Endodermal cell (in vitro differentiated cells): ENCODE measurements around the gene ERBB4. TPM values are rescaled to one million over a fixed set of nuclear protein-coding genes. Genes with fewer than 3 reads are reported as not detected.

ENCODE experiments used
- DNase-seq: peaks from one replicate; pipeline ENCODE4 v3.0.0-alpha.2; 2017
- H3K27ac ChIP-seq: 2 replicates; pipeline ENCODE4 v1.5.1; 2013; ENCODE audit warnings: mild to moderate bottlenecking, low read depth, low read length, moderate library complexity
- H3K27me3 ChIP-seq: 2 replicates; pipeline ENCODE4 v1.6.1; 2013; ENCODE audit warnings: mild to moderate bottlenecking, low read length, moderate library complexity; ENCODE audit not compliant: insufficient read depth, control insufficient read depth, poor library complexity, severe bottlenecking
- H3K36me3 ChIP-seq: 2 replicates; pipeline ENCODE4 v1.7.0; 2013; ENCODE audit warnings: mild to moderate bottlenecking, low read length, moderate library complexity; ENCODE audit not compliant: control insufficient read depth, insufficient read depth
- H3K4me1 ChIP-seq: one replicate; pipeline ENCODE4 v1.7.0; 2013; ENCODE audit warnings: low read length; ENCODE audit not compliant: control insufficient read depth, insufficient read depth
- H3K4me3 ChIP-seq: 2 replicates; pipeline ENCODE4 v1.5.1; 2013; ENCODE audit warnings: mild to moderate bottlenecking, low read length, moderate library complexity
- H3K9ac ChIP-seq: 2 replicates; pipeline ENCODE4 v1.6.1; 2013; ENCODE audit warnings: mild to moderate bottlenecking, low read length, moderate library complexity; ENCODE audit not compliant: poor library complexity, severe bottlenecking; ENCODE audit errors: extremely low read depth
- H3K9me3 ChIP-seq: 2 replicates; pipeline ENCODE4 v1.6.1; 2013; ENCODE audit warnings: mild to moderate bottlenecking, low read length, moderate library complexity; ENCODE audit not compliant: control insufficient read depth
- H3K27ac Mint-ChIP-seq: 2 replicates; pipeline ENCODE4 v1.8.0; 2020; ENCODE audit warnings: mixed read lengths
- H3K27me3 Mint-ChIP-seq: 2 replicates; pipeline ENCODE4 v1.8.0; 2021; ENCODE audit warnings: mild to moderate bottlenecking, mixed read lengths; ENCODE audit not compliant: insufficient read depth
- H3K36me3 Mint-ChIP-seq: 2 replicates; pipeline ENCODE4 v1.8.0; 2020; ENCODE audit warnings: low read depth, mixed read lengths
- H3K4me1 Mint-ChIP-seq: 2 replicates; pipeline ENCODE4 v1.8.0; 2020; ENCODE audit warnings: mixed read lengths
- H3K4me3 Mint-ChIP-seq: 2 replicates; pipeline ENCODE4 v1.8.0; 2020; ENCODE audit warnings: mild to moderate bottlenecking, moderate library complexity, mixed read lengths
- H3K9me3 Mint-ChIP-seq: 2 replicates; pipeline ENCODE4 v1.8.0; 2020; ENCODE audit warnings: mild to moderate bottlenecking, mixed read lengths
- WGBS, 2 experiments: methylation state at CpG; one replicate each; pipeline versions ENCODE4 v1.1.5 to v1.1.7; 2013; ENCODE audit warnings: missing lambda C conversion rate in 2 of 2, mixed read lengths in 1 of 2; ENCODE audit not compliant: insufficient coverage in 1 of 2, insufficient read length in 1 of 2; 5-methylcytosine and 5-hydroxymethylcytosine counted together
- total RNA-seq, 2 donors: library from RNA; stranded (reverse); fragmentation: NEBNext Ultra II Directional in 1 of 2; extraction: Animal tissue kit (Norgen Biotek cat#: 25700) in 1 of 2; gene quantifications; 2 replicates in 1 of 2; 3 replicates in 1 of 2; pipeline ENCODE4 v1.2.1, GENCODE V29; 2021
- TF ChIP-seq, protein P1 (sequence below): fragments of 200-600 bp; sonication (generic); conservative IDR thresholded peaks from 2 replicates; pipeline ENCODE4 v1.5.0; 2021; ENCODE audit warnings: antibody characterized with exemption, mild to moderate bottlenecking

Gene ERBB4
- total RNA-seq, 2 donors from 2014 or later, result 154 to 158 TPM

- Histone ChIP-seq H3K9me3 (peaks cover 20% of the 10 kb centered on the region), H3K9ac (no peak overlapping the region), H3K27ac (no peak overlapping the region), H3K4me3 (peak overlapping the region; percentile 5), H3K27me3 (no peaks in the 10 kb centered on the region), H3K4me1 (no peaks in the 10 kb centered on the region), H3K36me3 (no peaks in the 10 kb centered on the region)
- H3K4me1 Mint-ChIP-seq, result no peaks in the 10 kb centered on the region
- WGBS, 2 experiments, result 93 to 100% methylated on average over 1 to 3 of the region's 4 CpGs
- peaks cover 23% of the 10 kb centered on the region for H3K9me3 Mint-ChIP-seq
- no peak for DNase-seq
- no peak overlapping the region for H3K4me3 Mint-ChIP-seq
- no peak overlapping the region for H3K27ac Mint-ChIP-seq
- no peaks in the 10 kb centered on the region for H3K36me3 Mint-ChIP-seq
- no peaks in the 10 kb centered on the region for H3K27me3 Mint-ChIP-seq
- TF ChIP-seq, protein P1, sequence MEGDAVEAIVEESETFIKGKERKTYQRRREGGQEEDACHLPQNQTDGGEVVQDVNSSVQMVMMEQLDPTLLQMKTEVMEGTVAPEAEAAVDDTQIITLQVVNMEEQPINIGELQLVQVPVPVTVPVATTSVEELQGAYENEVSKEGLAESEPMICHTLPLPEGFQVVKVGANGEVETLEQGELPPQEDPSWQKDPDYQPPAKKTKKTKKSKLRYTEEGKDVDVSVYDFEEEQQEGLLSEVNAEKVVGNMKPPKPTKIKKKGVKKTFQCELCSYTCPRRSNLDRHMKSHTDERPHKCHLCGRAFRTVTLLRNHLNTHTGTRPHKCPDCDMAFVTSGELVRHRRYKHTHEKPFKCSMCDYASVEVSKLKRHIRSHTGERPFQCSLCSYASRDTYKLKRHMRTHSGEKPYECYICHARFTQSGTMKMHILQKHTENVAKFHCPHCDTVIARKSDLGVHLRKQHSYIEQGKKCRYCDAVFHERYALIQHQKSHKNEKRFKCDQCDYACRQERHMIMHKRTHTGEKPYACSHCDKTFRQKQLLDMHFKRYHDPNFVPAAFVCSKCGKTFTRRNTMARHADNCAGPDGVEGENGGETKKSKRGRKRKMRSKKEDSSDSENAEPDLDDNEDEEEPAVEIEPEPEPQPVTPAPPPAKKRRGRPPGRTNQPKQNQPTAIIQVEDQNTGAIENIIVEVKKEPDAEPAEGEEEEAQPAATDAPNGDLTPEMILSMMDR, result no peak
Observed at GRCh38 chr2:212441821-212442220, 96.8 kb downstream of the ERBB4 start.

DNA sequence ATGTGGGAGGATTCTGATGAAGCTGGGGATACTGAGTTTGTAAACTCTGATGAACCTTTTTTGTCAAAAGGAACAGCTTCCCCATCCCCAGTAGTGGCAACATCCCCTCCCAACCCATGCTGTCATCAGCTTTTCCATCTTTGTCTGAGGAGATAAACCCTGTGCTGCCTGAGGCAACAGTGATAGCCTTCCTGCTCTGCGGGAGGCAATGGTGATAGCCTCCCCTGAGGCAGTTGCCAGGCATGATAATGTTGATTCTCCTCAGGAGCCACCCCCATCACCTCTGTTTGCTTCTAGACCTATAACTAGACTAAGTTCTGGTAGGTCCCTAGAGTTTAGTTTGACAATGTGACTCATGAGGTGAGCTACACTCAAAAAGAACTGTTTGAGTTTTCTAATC, 97.5 kb downstream of the ERBB4 start:
- H3K27me3 Mint-ChIP-seq, result no peaks in the 10 kb centered on the region
- no peaks in the 10 kb centered on the region for H3K36me3 Mint-ChIP-seq
- DNase-seq, result no peak
- no peaks in the 10 kb centered on the region for H3K27me3 ChIP-seq
- no peaks in the 10 kb centered on the region for H3K4me1 Mint-ChIP-seq
- H3K27ac ChIP-seq, result no peak overlapping the region
- H3K36me3 ChIP-seq, result no peaks in the 10 kb centered on the region
- H3K27ac Mint-ChIP-seq, result no peak overlapping the region
- H3K9ac ChIP-seq, result no peak overlapping the region
- H3K9me3 Mint-ChIP-seq, result peaks cover 23% of the 10 kb centered on the region
- WGBS, 2 experiments, result 77% methylated on average over 1 of the region's 1 CpG; no CpG with 5 or more reads in 1 of the 2 experiments
- TF ChIP-seq, protein P1, result no peak
- no peaks in the 10 kb centered on the region for H3K4me1 ChIP-seq
- no peak overlapping the region for H3K4me3 Mint-ChIP-seq
- H3K4me3 ChIP-seq, result peak overlapping the region; percentile 37
- peaks cover 20% of the 10 kb centered on the region for H3K9me3 ChIP-seq

DNA sequence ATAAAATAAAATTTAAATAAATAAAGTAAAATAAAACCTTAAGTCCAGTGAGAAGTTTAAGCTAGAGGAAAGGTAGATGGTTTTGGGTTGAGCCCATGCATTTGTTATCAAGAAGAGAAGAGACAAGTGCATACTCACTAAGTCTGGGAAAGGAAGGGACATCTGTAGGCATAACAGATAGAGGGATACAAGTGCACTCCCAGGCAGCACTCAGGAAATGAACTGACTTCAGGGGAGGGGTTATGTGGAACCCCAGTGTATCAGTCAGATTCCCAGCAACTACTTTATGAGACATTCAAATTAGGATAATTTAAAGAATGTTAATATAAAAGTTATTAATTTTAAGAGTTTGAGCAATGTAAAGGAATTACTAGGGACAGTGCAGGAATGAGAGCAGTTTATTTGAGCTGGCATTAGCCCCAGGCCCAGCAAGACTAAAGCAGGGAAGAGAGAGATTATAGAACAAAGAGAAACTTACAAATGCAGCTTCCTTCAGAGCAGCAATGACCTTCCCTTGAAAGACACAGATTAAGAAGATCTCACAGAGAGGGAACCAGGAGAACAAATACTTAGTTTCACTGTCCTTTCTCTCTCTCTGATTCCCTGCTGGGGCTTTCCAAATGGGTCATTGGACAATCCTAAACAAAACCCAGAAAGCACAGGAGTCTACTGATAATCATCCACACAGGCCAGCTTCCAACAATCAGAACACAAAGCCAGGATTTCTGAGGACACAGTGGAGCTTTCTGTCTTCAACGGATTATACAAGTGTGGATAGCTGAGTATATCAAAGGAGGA, 109.7 kb downstream of the ERBB4 start:
- H3K27me3 Mint-ChIP-seq, result peaks cover 1% of the 10 kb centered on the region
- Histone ChIP-seq H3K27me3 (peaks cover 23% of the 10 kb centered on the region), H3K9me3 (peaks cover 9% of the 10 kb centered on the region), H3K36me3 (no peaks in the 10 kb centered on the region), H3K4me3 (no peak overlapping the region), H3K4me1 (peaks cover 3% of the 10 kb centered on the region), H3K9ac (no peak overlapping the region), H3K27ac (peak overlapping the region; percentile 50)
- H3K27ac Mint-ChIP-seq, result peak overlapping the region; percentile 66
- WGBS, 2 experiments, result 36% methylated on average over 1 of the region's 1 CpG; no CpG with 5 or more reads in 1 of the 2 experiments
- no peak overlapping the region for H3K4me3 Mint-ChIP-seq
- H3K4me1 Mint-ChIP-seq, result peaks cover 27% of the 10 kb centered on the region
- TF ChIP-seq, protein P1, result no peak
- DNase-seq, result no peak
- no peaks in the 10 kb centered on the region for H3K36me3 Mint-ChIP-seq
- H3K9me3 Mint-ChIP-seq, result peaks cover 5% of the 10 kb centered on the region
